Heart left ventricle (tissue), 13 donors: ENCODE measurements around the gene NBAS.

Experiments
- CTCF ChIP-seq, 12 donors: fragments of 200-600 bp; sonication (generic) in 4 of 12; IDR thresholded peaks; one replicate each; pipeline versions ENCODE4 v1.5.0 to v1.8.0; 2018 to 2022; ENCODE audit warnings: antibody characterized with exemption in 12 of 12, mild to moderate bottlenecking in 5 of 12
- POLR2A ChIP-seq, 2 donors: fragments of 450-650 bp; IDR thresholded peaks; one replicate each; pipeline ENCODE4 v1.6.1; 2017; ENCODE audit warnings: antibody characterized with exemption in 2 of 2, mild to moderate bottlenecking in 2 of 2, moderate library complexity in 2 of 2
- donor health status: ischemic (EF 13 %, LVEDD 7.1; RV severe dilation, severe dysfunction).
- donor health status: DM: no; HTN: yes; CAD: no.
- donor health status: DM: no; HTN: no; CAD: no.
- donor health status: ischemic (EF 25% LVEDD 6.9; RV normal size, moderate dysfunction).
- donor health status: ischemic (EF 25% LVEDD 5.7; RV mildly dilated, moderate dysfunction).
- donor health status: ischemic (EF 35%, LVEDD 5.7; RV mildly dilated, moderate dysfunction).
- donor health status: nonischemic (EF 11% LVEDD 7.7; RV severe dilation, severe dysfunction).
- donor health status: DM: yes; HTN: yes; CAD: no.
- donor health status: PGD.
- donor health status: ischemic (EF 29% LVEDD 5.4; RV normal size, mild dysfunction).
- donor health status: nonischemic (EF 23%, LVEDD 6.1; RV moderate dilation, normal function).

GRCh38 chr2:15457868-15458267 lies 103.3 kb downstream of the NBAS start:
- TF ChIP-seq CTCF (IDR thresholded peaks at IDR 0.05): no peak
- no peak for TF ChIP-seq POLR2A (IDR thresholded peaks at IDR 0.05)
